Measurements from ENCODE around the gene CDH19.

CDH19 gene

DNA sequence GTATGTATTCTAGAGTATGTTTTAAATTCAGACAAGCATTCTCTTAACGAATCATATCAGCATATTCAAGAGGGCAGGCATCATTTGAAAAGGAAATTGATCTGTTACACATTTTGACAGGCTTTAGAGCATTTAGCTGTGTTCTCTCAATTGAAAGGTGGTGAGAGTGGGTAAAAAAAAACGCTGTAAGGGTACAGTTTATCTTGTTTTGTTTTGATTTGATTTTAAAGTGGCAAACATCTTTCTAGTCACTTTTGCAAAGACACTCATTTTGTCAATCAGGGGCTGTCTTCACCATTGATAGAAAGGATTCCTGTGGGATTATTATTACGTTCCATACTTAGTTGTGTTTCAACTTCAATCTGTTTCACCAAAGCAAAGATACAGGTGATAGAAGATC lies 2.2 kb downstream of the CDH19 start:
- H3K4me3 ChIP-seq (ENCODE audit: low read depth in 1 of 2, low read length in 1 of 2) = no peak overlapping the region
- H3K9me3 ChIP-seq = no peaks in the 10 kb centered on the region
- no peak overlapping the region for H3K27ac ChIP-seq
- H3K4me1 ChIP-seq (ENCODE audit: control insufficient read depth in 1 of 2, insufficient read depth in 1 of 2, low read depth in 1 of 2, low read length in 1 of 2) = no peaks in the 10 kb centered on the region
- no peaks in the 10 kb centered on the region for H3K27me3 ChIP-seq
- no peaks in the 10 kb centered on the region for H3K36me3 ChIP-seq
- TF ChIP-seq, protein P1, sequence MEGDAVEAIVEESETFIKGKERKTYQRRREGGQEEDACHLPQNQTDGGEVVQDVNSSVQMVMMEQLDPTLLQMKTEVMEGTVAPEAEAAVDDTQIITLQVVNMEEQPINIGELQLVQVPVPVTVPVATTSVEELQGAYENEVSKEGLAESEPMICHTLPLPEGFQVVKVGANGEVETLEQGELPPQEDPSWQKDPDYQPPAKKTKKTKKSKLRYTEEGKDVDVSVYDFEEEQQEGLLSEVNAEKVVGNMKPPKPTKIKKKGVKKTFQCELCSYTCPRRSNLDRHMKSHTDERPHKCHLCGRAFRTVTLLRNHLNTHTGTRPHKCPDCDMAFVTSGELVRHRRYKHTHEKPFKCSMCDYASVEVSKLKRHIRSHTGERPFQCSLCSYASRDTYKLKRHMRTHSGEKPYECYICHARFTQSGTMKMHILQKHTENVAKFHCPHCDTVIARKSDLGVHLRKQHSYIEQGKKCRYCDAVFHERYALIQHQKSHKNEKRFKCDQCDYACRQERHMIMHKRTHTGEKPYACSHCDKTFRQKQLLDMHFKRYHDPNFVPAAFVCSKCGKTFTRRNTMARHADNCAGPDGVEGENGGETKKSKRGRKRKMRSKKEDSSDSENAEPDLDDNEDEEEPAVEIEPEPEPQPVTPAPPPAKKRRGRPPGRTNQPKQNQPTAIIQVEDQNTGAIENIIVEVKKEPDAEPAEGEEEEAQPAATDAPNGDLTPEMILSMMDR (IDR thresholded peaks at IDR 0.05) = no peak

DNA sequence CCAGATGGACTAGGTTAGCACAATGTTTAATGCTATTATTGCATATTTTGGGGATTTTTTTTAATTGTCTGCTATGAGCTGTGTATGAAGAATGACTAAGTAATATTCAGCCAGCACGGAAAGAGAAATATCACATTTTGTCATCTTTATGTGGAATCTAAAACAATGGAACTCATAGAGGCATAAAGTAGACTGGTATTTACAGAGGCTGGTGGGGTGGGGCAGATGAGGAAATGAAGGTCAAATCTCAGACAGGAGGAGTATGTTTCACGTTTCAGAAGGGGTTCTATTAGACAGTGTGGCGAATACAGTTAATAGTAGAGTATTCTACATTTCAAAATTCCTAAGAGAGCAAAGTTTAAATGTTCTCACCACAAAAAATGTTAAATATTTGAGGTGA lies 4.7 kb downstream of the CDH19 start:
- H3K27me3 ChIP-seq = no peaks in the 10 kb centered on the region
- H3K36me3 ChIP-seq = no peaks in the 10 kb centered on the region
- no peak overlapping the region for H3K27ac ChIP-seq
- no peaks in the 10 kb centered on the region for H3K4me1 ChIP-seq (ENCODE audit: control insufficient read depth in 1 of 2, insufficient read depth in 1 of 2, low read depth in 1 of 2, low read length in 1 of 2)
- H3K4me3 ChIP-seq (ENCODE audit: low read depth in 1 of 2, low read length in 1 of 2) = no peak overlapping the region
- TF ChIP-seq, protein P1 (IDR thresholded peaks at IDR 0.05) = no peak
- no peaks in the 10 kb centered on the region for H3K9me3 ChIP-seq

DNA sequence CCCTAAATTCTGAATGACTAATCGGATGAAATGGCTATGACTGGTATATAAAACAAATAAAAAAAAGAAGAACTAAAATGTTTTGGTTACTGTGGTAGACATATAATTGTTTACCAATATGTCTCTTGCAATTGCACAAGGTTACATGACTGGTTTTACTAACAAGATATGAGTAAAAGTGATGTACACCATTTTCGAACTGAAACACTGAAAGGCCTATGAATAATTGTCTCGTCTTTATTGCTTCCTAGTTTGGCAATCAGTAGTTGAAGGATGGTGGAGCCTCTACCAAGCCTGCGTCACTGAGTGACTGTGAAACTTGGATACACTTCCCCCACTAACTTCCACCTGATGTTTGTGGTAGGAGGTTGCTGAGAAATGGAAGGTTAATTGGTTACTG lies 16.5 kb downstream of the CDH19 start:
- TF ChIP-seq, protein P1 (IDR thresholded peaks at IDR 0.05) = no peak
- H3K36me3 ChIP-seq = no peaks in the 10 kb centered on the region

DNA sequence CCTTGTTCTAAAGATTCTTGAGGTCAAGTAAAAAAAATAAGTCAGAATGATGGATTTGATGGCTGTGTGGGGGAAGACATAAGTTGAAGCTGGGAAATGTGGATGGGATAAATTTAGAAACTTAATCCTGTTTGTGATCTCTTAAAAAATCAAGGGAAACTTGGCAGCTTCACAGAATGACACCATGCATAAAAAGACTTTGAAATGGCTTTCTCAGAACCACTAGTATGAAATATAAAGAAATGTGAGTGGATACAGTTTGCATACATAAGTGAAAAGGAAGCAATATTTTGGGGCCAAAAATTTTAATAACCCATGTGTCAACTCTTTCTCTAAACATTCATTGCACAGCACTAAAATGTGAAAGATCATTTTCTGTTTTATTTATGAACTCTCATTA lies 21.7 kb downstream of the CDH19 start:
- TF ChIP-seq, protein P1 (IDR thresholded peaks at IDR 0.05) = no peak
- Histone ChIP-seq H3K27me3 (no peaks in the 10 kb centered on the region), H3K4me3 (ENCODE audit: low read depth in 1 of 2, low read length in 1 of 2) (no peak overlapping the region), H3K36me3 (no peaks in the 10 kb centered on the region), H3K27ac (no peak overlapping the region), H3K9me3 (no peaks in the 10 kb centered on the region), H3K4me1 (ENCODE audit: control insufficient read depth in 1 of 2, insufficient read depth in 1 of 2, low read depth in 1 of 2, low read length in 1 of 2) (no peaks in the 10 kb centered on the region)

More for the DNA sequence above, 16.5 kb downstream of the CDH19 start:
- H3K27ac ChIP-seq = no peak overlapping the region
- no peak overlapping the region for H3K4me3 ChIP-seq (ENCODE audit: low read depth in 1 of 2, low read length in 1 of 2)
- no peaks in the 10 kb centered on the region for H3K27me3 ChIP-seq
- no peaks in the 10 kb centered on the region for H3K4me1 ChIP-seq (ENCODE audit: control insufficient read depth in 1 of 2, insufficient read depth in 1 of 2, low read depth in 1 of 2, low read length in 1 of 2)
- no peaks in the 10 kb centered on the region for H3K9me3 ChIP-seq

DNA sequence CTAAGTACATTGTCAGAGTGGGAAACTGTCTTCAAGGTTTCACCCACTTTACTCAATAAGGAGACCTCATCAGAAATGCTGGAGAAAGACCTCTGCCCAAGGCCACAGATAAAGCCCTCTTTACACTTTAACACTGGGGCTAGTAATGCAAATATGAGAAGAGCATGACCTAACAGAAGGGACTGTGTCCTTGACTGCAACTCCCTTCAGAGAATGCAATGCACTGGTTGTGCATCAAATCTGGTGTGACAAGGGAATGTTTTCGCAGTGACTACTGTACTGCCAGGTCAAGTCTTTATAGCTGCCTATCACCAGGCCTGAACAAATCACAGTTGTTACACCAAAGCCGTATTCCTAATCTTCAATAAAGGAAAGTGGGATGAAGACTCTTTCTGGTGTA lies 28.6 kb downstream of the CDH19 start:
- TF ChIP-seq, protein P1 (IDR thresholded peaks at IDR 0.05) = no peak
- Histone ChIP-seq H3K36me3 (no peaks in the 10 kb centered on the region), H3K4me3 (ENCODE audit: low read depth in 1 of 2, low read length in 1 of 2) (no peak overlapping the region), H3K9me3 (no peaks in the 10 kb centered on the region), H3K27me3 (no peaks in the 10 kb centered on the region), H3K27ac (no peak overlapping the region), H3K4me1 (ENCODE audit: control insufficient read depth in 1 of 2, insufficient read depth in 1 of 2, low read depth in 1 of 2, low read length in 1 of 2) (no peaks in the 10 kb centered on the region)

DNA sequence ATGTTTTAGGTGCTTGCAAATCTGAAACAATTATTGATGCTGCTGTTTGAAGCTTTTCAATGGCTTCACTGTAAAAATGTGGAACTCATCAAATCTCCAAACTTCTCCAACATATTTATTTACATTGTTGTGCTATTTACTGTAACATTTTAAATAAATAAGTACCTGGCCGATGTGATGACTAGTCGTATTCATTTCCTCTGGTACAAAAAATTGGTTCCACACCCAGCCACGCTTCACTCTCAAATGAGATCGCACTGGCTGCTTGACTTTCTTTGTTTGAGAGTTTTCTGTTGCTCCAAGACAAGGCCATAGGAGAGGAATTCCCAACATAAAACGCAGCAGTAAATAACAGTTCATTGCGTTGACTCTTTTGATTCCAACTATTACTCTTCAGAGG lies 32.0 kb downstream of the CDH19 start:
- Histone ChIP-seq H3K9me3 (no peaks in the 10 kb centered on the region), H3K27ac (no peak overlapping the region), H3K27me3 (no peaks in the 10 kb centered on the region)

More for the DNA sequence above, 32.0 kb downstream of the CDH19 start:
- Histone ChIP-seq H3K4me3 (ENCODE audit: low read depth in 1 of 2, low read length in 1 of 2) (no peak overlapping the region), H3K36me3 (no peaks in the 10 kb centered on the region), H3K4me1 (ENCODE audit: control insufficient read depth in 1 of 2, insufficient read depth in 1 of 2, low read depth in 1 of 2, low read length in 1 of 2) (no peaks in the 10 kb centered on the region)
- TF ChIP-seq, protein P1 (IDR thresholded peaks at IDR 0.05) = no peak

Measured in neutrophil (primary cell).